Stromal cell of bone marrow (primary cell): ENCODE results near the gene ZNF281.
"Not testable (repeated sequence)": the region's sequence is repeated elsewhere in the genome, so short reads cannot be mapped to it uniquely, and the experiment has no call there.

Experiments
- DNase-seq: peaks from one replicate; pipeline ENCODE4 v3.0.0-alpha.2; 2012; ENCODE audit warnings: low read depth

The ZNF281 gene

GRCh38 chr1:200429221-200429751, 19.4 kb upstream of the ZNF281 start:
- DNase-seq, result peak; percentile 80

GRCh38 chr1:200428482-200429205, 18.8 kb upstream of the ZNF281 start:
- DNase-seq, result no peak

DNA sequence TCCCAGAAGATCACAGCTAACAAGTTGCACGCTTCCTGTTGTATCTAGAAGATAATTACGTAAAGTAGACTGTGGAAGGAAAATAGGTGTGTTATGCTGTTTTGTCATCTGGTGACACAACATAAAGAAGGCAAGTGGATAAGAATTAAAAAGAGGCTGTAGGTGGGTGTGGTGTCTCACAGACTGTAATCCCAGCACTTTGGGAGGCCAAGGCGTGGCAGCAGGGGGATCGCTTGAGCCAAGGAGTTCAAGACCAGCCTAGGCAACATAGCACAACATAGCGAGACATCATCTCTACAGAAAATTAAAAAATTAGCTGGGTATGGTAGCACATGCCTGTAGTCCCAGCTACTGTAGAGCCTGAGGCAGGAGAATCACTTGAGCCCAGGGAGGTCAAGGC, 17.9 kb upstream of the ZNF281 start:
- no peak for DNase-seq

DNA sequence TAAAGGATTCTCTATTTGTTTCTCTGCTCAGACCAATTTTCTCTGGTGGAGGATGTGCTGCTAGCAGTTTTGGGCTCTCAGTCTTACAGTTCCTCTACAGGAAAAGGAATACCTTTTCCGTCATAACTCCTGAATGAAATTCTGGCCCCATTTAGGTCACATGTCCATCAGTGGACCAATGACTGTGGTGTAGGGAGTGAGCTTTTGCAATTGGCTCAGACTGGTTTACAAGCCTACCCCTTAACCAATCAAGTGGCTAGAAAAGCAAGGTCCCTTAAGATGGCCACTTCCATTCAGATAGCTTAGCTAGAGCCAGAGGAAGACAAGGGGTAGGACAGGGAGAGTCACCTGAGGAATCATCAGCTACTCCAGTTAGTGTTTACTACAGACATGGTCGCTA, 16.4 kb upstream of the ZNF281 start:
- DNase-seq, result no peak

DNA sequence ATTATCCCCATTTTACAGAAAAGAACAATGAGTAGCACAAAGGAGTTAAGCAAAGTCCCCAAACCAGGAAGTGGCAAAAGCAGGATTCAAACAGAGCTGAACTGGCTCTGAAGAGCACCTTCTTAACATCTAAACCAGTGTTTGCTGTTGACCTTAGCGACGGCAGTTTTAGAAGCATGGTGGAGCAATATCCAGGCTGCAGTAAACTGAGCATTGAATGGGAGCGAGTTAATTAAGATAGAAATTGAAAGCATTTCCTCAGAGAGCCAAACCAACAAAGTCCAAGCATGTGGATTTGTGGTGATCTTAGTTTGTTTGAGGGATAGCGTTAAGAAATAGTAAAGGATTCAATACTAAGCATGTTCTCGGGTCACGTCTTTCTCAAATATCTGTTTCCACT, 13.4 kb upstream of the ZNF281 start:
- no peak for DNase-seq

GRCh38 chr1:200422211-200422610, 12.4 kb upstream of the ZNF281 start:
- no peak for DNase-seq

DNA sequence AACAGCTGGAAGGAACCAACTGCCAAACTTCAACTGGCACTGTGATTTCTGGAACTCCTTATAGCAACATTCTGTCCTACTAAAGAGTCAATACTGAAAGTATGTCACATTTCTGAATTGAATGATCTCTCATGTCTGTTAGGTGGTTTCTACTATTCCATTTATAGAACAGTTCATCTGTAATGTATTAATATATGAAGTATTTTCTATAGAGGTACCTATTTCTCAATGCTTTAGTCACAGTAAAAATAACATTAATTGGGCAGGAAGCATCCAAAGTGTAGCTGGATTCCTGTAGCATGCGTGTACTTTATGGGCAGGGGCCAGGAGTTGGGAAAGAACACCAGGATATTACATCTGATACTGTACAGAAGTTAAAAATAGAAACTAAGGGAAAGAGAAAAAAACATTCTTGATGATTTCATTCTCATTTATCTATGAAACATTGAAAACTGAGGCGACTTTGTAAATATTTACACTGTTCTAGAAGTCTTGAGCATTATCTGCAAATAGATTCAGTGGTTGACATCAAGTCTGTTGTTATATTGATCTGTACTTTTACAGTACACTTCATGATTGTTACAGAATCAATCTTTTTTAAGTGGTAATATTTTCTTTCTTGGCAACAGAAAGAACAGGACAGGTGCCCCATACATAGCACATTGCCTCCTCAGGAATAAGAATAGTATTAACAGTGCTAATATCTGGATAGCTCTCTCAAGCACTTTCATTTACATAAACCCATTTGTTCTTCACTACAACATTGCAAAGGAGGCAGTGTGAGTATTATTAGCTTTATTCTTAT, 6.2 kb upstream of the ZNF281 start:
- DNase-seq, result peak; percentile 94

GRCh38 chr1:200415227-200415626, 5.4 kb upstream of the ZNF281 start:
- DNase-seq, result no peak

GRCh38 chr1:200414657-200415056, 4.8 kb upstream of the ZNF281 start:
- no peak for DNase-seq

- DNase-seq, result not testable (repeated sequence)
Observed at GRCh38 chr1:200413766-200414165, 3.9 kb upstream of the ZNF281 start.

DNA sequence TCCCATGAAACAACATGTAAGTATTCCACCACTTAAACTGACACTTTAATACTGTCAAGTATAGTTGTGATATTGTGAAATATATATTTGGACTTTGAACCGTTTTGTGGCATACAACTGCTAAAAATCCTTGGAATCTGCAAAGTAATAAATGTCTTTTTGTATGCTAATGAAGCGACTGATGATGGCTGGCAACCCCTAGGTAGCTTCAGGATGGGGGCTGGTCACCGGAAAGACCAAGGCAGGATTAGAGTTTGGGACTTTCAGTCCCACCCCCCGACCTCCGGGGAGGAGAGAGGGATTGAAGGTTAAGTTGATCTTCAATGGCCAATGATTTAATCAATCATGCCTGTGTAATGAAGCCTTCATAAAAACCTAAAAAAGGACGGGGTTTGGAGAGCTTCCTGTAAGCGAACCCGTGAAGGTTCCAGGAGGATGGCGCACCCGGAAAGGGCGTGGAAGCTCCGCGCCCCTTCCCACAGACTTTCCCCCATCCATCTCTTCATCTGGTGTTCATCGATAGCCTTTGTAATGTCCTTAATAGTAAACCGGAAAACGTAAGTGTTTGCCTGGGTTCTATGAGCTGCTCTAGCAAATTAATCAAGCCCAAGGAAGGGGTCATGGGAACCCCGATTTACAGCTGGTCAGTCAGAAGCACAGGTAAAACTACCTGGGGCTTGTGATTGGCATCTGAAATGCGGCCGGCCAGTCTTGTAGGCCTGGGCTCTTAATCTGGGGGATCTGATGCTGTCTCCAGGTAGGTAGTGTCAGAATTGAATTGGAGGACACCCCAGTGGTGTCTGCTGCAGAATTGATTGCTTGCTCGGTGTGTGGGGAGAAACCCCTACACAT, 1.8 kb upstream of the ZNF281 start:
- no peak for DNase-seq

- no peak for DNase-seq
Observed at GRCh38 chr1:200410566-200410878, 686 bp upstream of the ZNF281 start.

DNA sequence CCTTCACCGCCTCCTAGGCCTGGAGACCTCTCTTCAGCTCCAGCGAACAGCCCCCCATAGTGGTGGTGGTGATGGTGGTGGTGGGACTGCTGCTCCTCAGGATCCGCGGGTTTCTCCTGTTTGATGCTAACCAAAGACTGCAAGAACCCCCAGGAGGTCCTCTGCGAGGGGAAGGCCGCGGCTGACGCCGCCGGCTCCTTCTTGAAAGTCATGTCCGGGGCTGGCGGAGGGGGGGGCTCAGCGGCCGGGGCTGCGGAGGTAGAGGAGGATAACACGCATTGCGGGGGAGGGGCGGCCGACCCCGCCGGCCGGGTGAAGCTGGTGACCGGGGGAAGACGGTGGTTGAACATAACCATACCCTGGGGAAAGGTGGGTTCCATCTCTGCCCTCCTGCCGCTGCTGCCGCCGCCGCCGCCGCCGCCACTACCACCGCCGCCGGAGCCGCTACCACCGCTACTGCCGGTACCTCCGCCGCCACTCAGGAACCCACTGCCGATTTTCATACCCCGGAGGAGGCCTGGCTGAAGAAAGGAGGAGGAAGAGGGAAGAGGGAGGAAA, 554 bp downstream of the ZNF281 start:
- DNase-seq, result no peak

DNA sequence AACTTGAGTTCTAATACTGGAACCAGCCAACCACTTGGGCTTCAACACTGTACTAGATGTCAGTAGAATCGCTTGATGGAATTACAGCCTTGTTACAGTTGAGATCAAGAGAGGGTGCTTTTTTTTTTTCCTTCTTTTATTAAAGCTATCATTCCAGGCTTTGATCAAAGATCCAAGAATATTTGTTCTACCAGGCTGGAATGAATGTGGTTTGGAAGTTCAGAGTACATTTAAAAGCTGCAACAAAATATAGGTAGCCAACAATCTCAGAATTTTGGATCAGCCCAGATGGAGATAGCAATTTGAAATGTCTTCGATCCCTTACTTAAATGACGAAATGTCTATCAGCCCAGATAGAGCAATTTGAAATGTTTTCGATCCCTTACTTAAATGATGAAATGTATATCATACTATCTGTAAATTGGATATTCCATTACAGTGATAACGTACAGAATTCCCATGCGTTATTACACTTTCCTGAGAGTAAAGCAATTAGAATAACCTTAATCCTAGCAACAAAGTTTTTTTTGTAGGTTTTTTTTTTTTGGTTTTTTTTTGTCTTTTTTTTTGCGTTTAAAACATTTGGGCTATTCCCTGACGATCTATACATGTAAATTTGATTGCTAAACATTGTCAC, 3.6 kb downstream of the ZNF281 start:
- DNase-seq, result no peak

GRCh38 chr1:200405264-200405663, 4.6 kb downstream of the ZNF281 start:
- no peak for DNase-seq

GRCh38 chr1:200401708-200402107, 8.1 kb downstream of the ZNF281 start:
- no peak for DNase-seq

DNA sequence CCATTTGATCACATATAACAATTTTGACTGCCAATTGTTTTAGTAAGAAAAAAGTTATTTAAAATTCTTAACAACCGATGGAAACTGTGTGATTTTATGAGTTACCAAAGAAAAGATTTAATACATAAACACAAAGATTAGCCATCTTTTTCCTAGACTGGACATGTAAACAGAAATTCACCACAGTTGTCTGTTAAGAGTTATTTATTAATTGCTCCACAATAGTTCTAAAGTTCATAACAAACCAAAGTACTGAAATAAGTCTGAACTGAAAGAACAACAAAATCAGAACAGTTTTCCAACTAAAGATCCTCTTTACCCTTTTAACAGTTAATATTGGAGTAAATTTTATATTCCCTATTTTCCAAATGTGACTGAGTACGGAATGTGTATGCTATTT, 8.6 kb downstream of the ZNF281 start:
- no peak for DNase-seq

GRCh38 chr1:200400556-200400955, 9.3 kb downstream of the ZNF281 start:
- DNase-seq, result no peak

DNA sequence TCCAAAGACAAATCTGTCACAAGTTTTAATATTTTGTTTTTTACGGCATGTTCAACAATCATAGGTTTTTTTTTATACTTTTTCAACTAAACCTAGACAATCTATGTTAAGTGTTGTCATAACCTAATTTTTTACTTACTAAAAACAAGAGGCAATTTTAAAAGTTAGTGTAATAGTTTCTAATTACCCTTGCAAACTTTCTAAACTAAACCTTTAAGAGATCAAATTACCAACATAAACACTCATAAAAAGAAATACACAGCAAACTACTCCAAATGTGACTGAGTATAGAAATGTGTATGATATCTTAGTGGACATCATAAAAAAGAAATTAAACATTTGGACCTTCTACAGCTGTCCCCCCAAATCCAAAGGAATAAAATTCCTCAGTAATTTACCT, 10.0 kb downstream of the ZNF281 start:
- DNase-seq, result no peak

GRCh38 chr1:200398373-200398772, 11.5 kb downstream of the ZNF281 start:
- DNase-seq, result no peak

DNA sequence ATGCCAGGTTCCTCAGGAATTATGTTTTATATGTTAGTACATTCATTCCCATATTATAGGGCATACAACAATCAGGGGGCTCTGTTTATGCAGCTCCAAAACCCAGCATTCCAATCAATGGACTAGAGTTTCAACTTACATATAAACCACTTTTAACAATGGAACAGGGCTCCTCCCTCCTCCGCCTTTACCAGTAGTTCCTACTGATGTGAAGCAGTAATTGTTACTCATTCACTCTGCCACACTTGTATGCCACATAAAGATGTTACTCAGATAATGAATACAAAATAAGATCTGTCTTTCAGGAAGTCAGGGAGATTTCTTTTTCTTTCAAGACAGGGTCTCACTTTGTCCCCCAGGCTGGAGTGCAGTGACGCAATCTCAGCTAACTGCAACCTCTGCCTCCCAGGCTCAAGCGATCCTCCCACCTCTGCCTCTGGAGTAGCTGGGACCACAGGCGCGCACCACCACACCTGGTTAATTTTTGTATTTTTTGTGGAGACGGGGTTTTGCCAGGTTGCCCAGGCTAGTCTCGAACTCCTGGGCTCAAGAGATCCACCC, 17.1 kb downstream of the ZNF281 start:
- DNase-seq, result no peak
